Keratinocyte (primary cell): ENCODE measurements around the gene LRIT2.

ENCODE experiments used
- EZH2 ChIP-seq: IDR thresholded peaks from one replicate; pipeline ENCODE4 v1.6.1; 2012; ENCODE audit warnings: inconsistent platforms, mild to moderate bottlenecking, low read length, moderate library complexity
- TF ChIP-seq, protein P1 (sequence below), 3 experiments: IDR thresholded peaks in 1 of 3; conservative IDR thresholded peaks in 1 of 3; optimal IDR thresholded peaks in 1 of 3; 2 replicates in 2 of 3; 3 replicates in 1 of 3; pipeline versions ENCODE3 to v1.5.1; 2011; ENCODE audit warnings: low read length in 3 of 3, mild to moderate bottlenecking in 3 of 3, moderate library complexity in 2 of 3, control low read depth in 1 of 3, inconsistent platforms in 1 of 3; ENCODE audit not compliant: insufficient read depth in 2 of 3; ENCODE audit errors: extremely low read depth in 1 of 3

DNA sequence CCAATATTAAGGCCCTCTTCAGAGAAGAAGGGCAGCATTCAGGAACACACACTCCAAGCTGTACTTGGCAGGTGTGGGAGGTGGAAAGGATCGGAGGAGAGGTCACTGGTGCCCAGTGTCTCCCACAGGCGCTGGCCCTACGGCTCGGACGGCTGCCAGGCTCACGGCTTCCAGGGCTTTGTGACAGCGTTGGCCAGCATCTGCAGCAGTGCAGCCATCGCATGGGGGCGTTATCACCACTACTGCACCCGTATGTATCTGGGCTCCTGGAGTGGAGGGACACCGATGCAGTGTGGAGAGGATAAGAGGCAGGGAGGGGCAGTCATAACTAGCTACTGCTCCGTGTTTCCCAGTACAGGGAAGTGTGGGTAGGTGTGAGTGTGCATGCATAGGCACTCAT is 23.4 kb upstream of the LRIT2 start:
- no peak for TF ChIP-seq EZH2
- TF ChIP-seq, protein P1, sequence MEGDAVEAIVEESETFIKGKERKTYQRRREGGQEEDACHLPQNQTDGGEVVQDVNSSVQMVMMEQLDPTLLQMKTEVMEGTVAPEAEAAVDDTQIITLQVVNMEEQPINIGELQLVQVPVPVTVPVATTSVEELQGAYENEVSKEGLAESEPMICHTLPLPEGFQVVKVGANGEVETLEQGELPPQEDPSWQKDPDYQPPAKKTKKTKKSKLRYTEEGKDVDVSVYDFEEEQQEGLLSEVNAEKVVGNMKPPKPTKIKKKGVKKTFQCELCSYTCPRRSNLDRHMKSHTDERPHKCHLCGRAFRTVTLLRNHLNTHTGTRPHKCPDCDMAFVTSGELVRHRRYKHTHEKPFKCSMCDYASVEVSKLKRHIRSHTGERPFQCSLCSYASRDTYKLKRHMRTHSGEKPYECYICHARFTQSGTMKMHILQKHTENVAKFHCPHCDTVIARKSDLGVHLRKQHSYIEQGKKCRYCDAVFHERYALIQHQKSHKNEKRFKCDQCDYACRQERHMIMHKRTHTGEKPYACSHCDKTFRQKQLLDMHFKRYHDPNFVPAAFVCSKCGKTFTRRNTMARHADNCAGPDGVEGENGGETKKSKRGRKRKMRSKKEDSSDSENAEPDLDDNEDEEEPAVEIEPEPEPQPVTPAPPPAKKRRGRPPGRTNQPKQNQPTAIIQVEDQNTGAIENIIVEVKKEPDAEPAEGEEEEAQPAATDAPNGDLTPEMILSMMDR (optimal IDR thresholded peaks at IDR 0.05 in 1 of 3, IDR thresholded peaks at IDR 0.05 in 1 of 3, conservative IDR thresholded peaks at IDR 0.05 in 1 of 3; ENCODE audit: extremely low read depth in 1 of 3, insufficient read depth in 2 of 3, low read length in 3 of 3): no peak
